Astrocyte (in vitro differentiated cells and primary cell): ENCODE data around the gene MEIOSIN. TPM values are rescaled to one million over a fixed set of nuclear protein-coding genes. Genes with fewer than 3 reads are reported as not detected.

Experiments
- DNase-seq: peaks from one replicate; pipeline ENCODE4 v3.0.0-alpha.2; 2010; ENCODE audit warnings: low read depth
- FAIRE-seq: peaks from 2 replicates; lab custom pipeline; 2011; peaks lifted over from hg19 to GRCh38; lab: Jason Lieb, UNC
- H2AFZ ChIP-seq: 2 replicates; pipeline ENCODE4 v1.6.0; 2012; ENCODE audit warnings: low read depth, low read length, inconsistent platforms
- H3K27ac ChIP-seq: 2 replicates; pipeline ENCODE4 v1.5.1; 2011; ENCODE audit warnings: low read depth, low read length, inconsistent platforms
- H3K27me3 ChIP-seq: 2 replicates; pipeline ENCODE4 v1.6.0; 2011; ENCODE audit warnings: low read length, inconsistent platforms; ENCODE audit not compliant: insufficient read depth
- H3K36me3 ChIP-seq: 2 replicates; pipeline ENCODE4 v1.5.1; 2011; ENCODE audit warnings: low read length, inconsistent platforms; ENCODE audit not compliant: insufficient read depth
- H3K4me1 ChIP-seq: 2 replicates; pipeline ENCODE4 v1.5.1; 2011; ENCODE audit warnings: low read length, inconsistent platforms; ENCODE audit not compliant: insufficient read depth
- H3K4me2 ChIP-seq: 2 replicates; pipeline ENCODE4 v1.6.0; 2012; ENCODE audit warnings: low read length, inconsistent platforms
- H3K4me3 ChIP-seq: 2 replicates; pipeline ENCODE4 v1.5.1; 2011; ENCODE audit warnings: low read depth, mild to moderate bottlenecking, low read length, inconsistent platforms; ENCODE audit not compliant: insufficient read depth
- H3K79me2 ChIP-seq: 2 replicates; pipeline ENCODE4 v1.6.0; 2012; ENCODE audit warnings: mild to moderate bottlenecking, low read length, inconsistent platforms; ENCODE audit not compliant: insufficient read depth
- H3K9ac ChIP-seq: 2 replicates; pipeline ENCODE4 v1.6.0; 2012; ENCODE audit warnings: mild to moderate bottlenecking, low read length, inconsistent platforms
- H3K9me3 ChIP-seq: 2 replicates; pipeline ENCODE4 v1.5.1; 2012; ENCODE audit warnings: low read depth, mild to moderate bottlenecking, low read length, inconsistent platforms; ENCODE audit not compliant: insufficient read depth
- H4K20me1 ChIP-seq: 2 replicates; pipeline ENCODE4 v1.6.0; 2012; ENCODE audit warnings: low read length, inconsistent platforms; ENCODE audit not compliant: insufficient read depth
- H3K27ac Mint-ChIP-seq: one replicate; pipeline ENCODE4 v1.8.0; 2021; ENCODE audit warnings: mild to moderate bottlenecking, mixed read lengths; ENCODE audit not compliant: unreplicated experiment
- H3K27me3 Mint-ChIP-seq: one replicate; pipeline ENCODE4 v1.8.0; 2021; ENCODE audit warnings: low read depth, mixed read lengths; ENCODE audit not compliant: unreplicated experiment
- H3K36me3 Mint-ChIP-seq: one replicate; pipeline ENCODE4 v1.8.0; 2021; ENCODE audit warnings: low read depth, mixed read lengths; ENCODE audit not compliant: unreplicated experiment
- H3K4me1 Mint-ChIP-seq: one replicate; pipeline ENCODE4 v1.8.0; 2021; ENCODE audit warnings: low read depth, mixed read lengths; ENCODE audit not compliant: unreplicated experiment
- H3K4me3 Mint-ChIP-seq: one replicate; pipeline ENCODE4 v1.8.0; 2021; ENCODE audit warnings: mild to moderate bottlenecking, moderate library complexity, mixed read lengths; ENCODE audit not compliant: unreplicated experiment
- H3K9me3 Mint-ChIP-seq: one replicate; pipeline ENCODE4 v1.8.0; 2021; ENCODE audit warnings: mild to moderate bottlenecking, mixed read lengths; ENCODE audit not compliant: unreplicated experiment
- CTCF ChIP-seq: IDR thresholded peaks from 2 replicates; pipeline ENCODE4 v1.5.1; 2011; ENCODE audit warnings: low read depth, mild to moderate bottlenecking, inconsistent platforms, low read length, moderate library complexity; ENCODE audit not compliant: insufficient read depth
- EZH2 ChIP-seq: IDR thresholded peaks from 2 replicates; pipeline ENCODE4 v1.6.1; 2012; ENCODE audit warnings: mild to moderate bottlenecking, low read length, inconsistent platforms; ENCODE audit not compliant: insufficient read depth
- total RNA-seq: library from RNA; stranded (reverse); gene quantifications from 2 replicates; pipeline ENCODE4 v1.2.1, GENCODE V29; 2021

The MEIOSIN gene
- total RNA-seq, 1 donor from 2014 or later = not detected

- Histone ChIP-seq H3K27ac (no peak overlapping the region), H3K4me1 (peaks cover 10% of the 10 kb centered on the region), H3K9me3 (no peaks in the 10 kb centered on the region), H4K20me1 (no peaks in the 10 kb centered on the region), H3K9ac (no peak overlapping the region), H2AFZ (no peak overlapping the region), H3K4me2 (no peak overlapping the region), H3K79me2 (no peaks in the 10 kb centered on the region), H3K27me3 (no peaks in the 10 kb centered on the region), H3K4me3 (no peak overlapping the region), H3K36me3 (no peaks in the 10 kb centered on the region)
- Mint-ChIP-seq H3K27ac (no peak overlapping the region), H3K9me3 (peaks cover 2% of the 10 kb centered on the region), H3K4me3 (no peak overlapping the region), H3K27me3 (no peaks in the 10 kb centered on the region), H3K36me3 (no peaks in the 10 kb centered on the region), H3K4me1 (peaks cover 17% of the 10 kb centered on the region)
- DNase-seq (no peak), FAIRE-seq (no peak)
- TF ChIP-seq CTCF = no peak
- TF ChIP-seq EZH2 = no peak
Measured at GRCh38 chr19:45801603-45802175, 68.5 kb downstream of the MEIOSIN start.

- Histone ChIP-seq H3K36me3 (no peaks in the 10 kb centered on the region), H3K4me3 (no peak overlapping the region), H3K4me2 (no peak overlapping the region), H3K9ac (no peak overlapping the region), H3K79me2 (no peaks in the 10 kb centered on the region), H3K27me3 (no peaks in the 10 kb centered on the region), H3K9me3 (no peaks in the 10 kb centered on the region), H3K4me1 (peaks cover 6% of the 10 kb centered on the region), H4K20me1 (no peaks in the 10 kb centered on the region), H2AFZ (no peak overlapping the region), H3K27ac (no peak overlapping the region)
- Mint-ChIP-seq H3K4me1 (peaks cover 12% of the 10 kb centered on the region), H3K27ac (no peak overlapping the region), H3K27me3 (no peaks in the 10 kb centered on the region), H3K36me3 (no peaks in the 10 kb centered on the region), H3K9me3 (peaks cover 2% of the 10 kb centered on the region), H3K4me3 (no peak overlapping the region)
- no peak for DNase-seq
- FAIRE-seq = no peak
- no peak for TF ChIP-seq CTCF
- no peak for TF ChIP-seq EZH2
Measured at GRCh38 chr19:45804140-45804958, 71.1 kb downstream of the MEIOSIN start.

GRCh38 chr19:45804959-45805230 is 71.7 kb downstream of the MEIOSIN start:
- Histone ChIP-seq H3K27ac (no peak overlapping the region), H2AFZ (no peak overlapping the region), H3K27me3 (no peaks in the 10 kb centered on the region), H3K4me1 (peaks cover 11% of the 10 kb centered on the region), H3K36me3 (no peaks in the 10 kb centered on the region), H3K4me3 (no peak overlapping the region), H3K79me2 (no peaks in the 10 kb centered on the region), H3K9me3 (no peaks in the 10 kb centered on the region), H4K20me1 (no peaks in the 10 kb centered on the region), H3K4me2 (no peak overlapping the region), H3K9ac (no peak overlapping the region)
- TF ChIP-seq EZH2 (no peak), CTCF (no peak)
- Mint-ChIP-seq H3K27ac (no peak overlapping the region), H3K9me3 (peaks cover 2% of the 10 kb centered on the region), H3K4me1 (peaks cover 14% of the 10 kb centered on the region), H3K4me3 (no peak overlapping the region), H3K36me3 (no peaks in the 10 kb centered on the region), H3K27me3 (no peaks in the 10 kb centered on the region)
- FAIRE-seq (no peak), DNase-seq (no peak)
